Kidney (tissue), 14 donors: Measurements from ENCODE around the gene AP1G2. TPM values are rescaled to one million over a fixed set of nuclear protein-coding genes. Genes with fewer than 3 reads are reported as not detected.

Experiments used
- DNase-seq, 5 donors: peaks; one replicate each; pipeline ENCODE4 v3.0.0-alpha.2; 2013 to 2020
- FAIRE-seq: peaks from 2 replicates; lab custom pipeline; 2012; peaks lifted over from hg19 to GRCh38; lab: Jason Lieb, UNC
- H3K27ac ChIP-seq, 2 donors: one replicate each; pipeline ENCODE4 v1.7.0; 2013; ENCODE audit warnings: low read depth in 2 of 2, low read length in 2 of 2, inconsistent platforms in 1 of 2
- H3K27me3 ChIP-seq: one replicate; pipeline ENCODE4 v1.7.1; 2013; ENCODE audit warnings: low read length, inconsistent platforms; ENCODE audit not compliant: control insufficient read depth, insufficient read depth
- H3K36me3 ChIP-seq, 3 donors: one replicate each; pipeline versions ENCODE4 v1.7.0 to v1.7.1; 2013; ENCODE audit warnings: low read length in 3 of 3, control low read depth in 1 of 3, inconsistent platforms in 1 of 3; ENCODE audit not compliant: insufficient read depth in 3 of 3, control insufficient read depth in 2 of 3
- H3K4me1 ChIP-seq, 3 donors: one replicate each; pipeline versions ENCODE4 v1.7.0 to v1.7.1; 2013; ENCODE audit warnings: low read length in 3 of 3, inconsistent platforms in 1 of 3, low read depth in 1 of 3; ENCODE audit not compliant: control insufficient read depth in 2 of 3, insufficient read depth in 2 of 3
- H3K4me3 ChIP-seq, 3 donors: one replicate each; pipeline versions ENCODE4 v1.7.0 to v1.8.1; 2013; ENCODE audit warnings: low read length in 3 of 3, control low read depth in 1 of 3, inconsistent platforms in 1 of 3
- H3K9ac ChIP-seq, 3 donors: one replicate each; pipeline versions ENCODE4 v1.7.0 to v1.7.1; 2013; ENCODE audit warnings: low read length in 3 of 3, control low read depth in 1 of 3, inconsistent platforms in 1 of 3
- H3K9me3 ChIP-seq, 3 donors: one replicate each; pipeline versions ENCODE4 v1.7.0 to v1.7.1; 2013; ENCODE audit warnings: low read length in 3 of 3, control low read depth in 1 of 3, inconsistent platforms in 1 of 3; ENCODE audit not compliant: control insufficient read depth in 2 of 3, insufficient read depth in 1 of 3
- CTCF ChIP-seq: IDR thresholded peaks from 3 replicates; pipeline ENCODE4 v1.5.1; 2012; ENCODE audit warnings: mild to moderate bottlenecking, moderate library complexity, borderline replicate concordance; ENCODE audit not compliant: insufficient read depth; ENCODE audit errors: extremely low read depth
- intact Hi-C: fragments of 100-400 bp; cut with DNase I; formaldehyde crosslinking; loops from one replicate; pipeline ENCODE4 v1.11.1; 2022
- polyA plus RNA-seq: library from polyadenylated mRNA; stranded (reverse); fragments of 350-450 nt; fragmentation: Illumina TruSeq; extraction: RNeasy Lipid Tissue Mini Kit (QIAGEN cat#74804); gene quantifications from one replicate; pipeline ENCODE4 v1.2.3, GENCODE V29; 2014; ENCODE audit warnings: low read depth, low replicate concordance; ENCODE audit not compliant: insufficient read depth
- total RNA-seq: library from RNA; stranded (reverse); fragmentation: NEBNext Ultra II Directional; extraction: Animal tissue kit (Norgen Biotek cat#: 25700); gene quantifications from one replicate; pipeline ENCODE4 v1.2.1, GENCODE V29; 2021
- donor health status: control.
- donor health status: control.
- donor health status: control.
- donor health status: control.
- donor health status: control.
- donor health status: DM: yes; HTN: yes; CAD: no.
- donor health status: Normal renal cell carcinoma (clear cell type).

AP1G2 gene
- total and polyA plus RNA-seq, 2 donors from 2014 or later, result 56.7 to 123 TPM

- H3K27me3 ChIP-seq, result no peaks in the 10 kb centered on the region
- peaks cover 0 to 18% (median 5%) of the 10 kb centered on the region in 3 donors for H3K4me1 ChIP-seq
- H3K36me3 ChIP-seq, result peaks cover 2 to 16% (median 13%) of the 10 kb centered on the region in 3 donors
- no peaks in the 10 kb centered on the region for H3K9me3 ChIP-seq
- intact Hi-C loops, result no loop called here
- H3K4me3 ChIP-seq, result no peak overlapping the region
- FAIRE-seq, result no peak
- H3K9ac ChIP-seq, result no peak overlapping the region
- TF ChIP-seq CTCF, result no peak
- no peak for DNase-seq
- no peak overlapping the region for H3K27ac ChIP-seq
Measured at GRCh38 chr14:23558346-23559009, 9.1 kb downstream of the AP1G2 start.

GRCh38 chr14:23557946-23558345, 9.6 kb downstream of the AP1G2 start:
- no peak overlapping the region for H3K4me3 ChIP-seq
- TF ChIP-seq CTCF, result no peak
- peaks cover 0 to 18% (median 5%) of the 10 kb centered on the region in 3 donors for H3K4me1 ChIP-seq
- no peak for FAIRE-seq
- intact Hi-C loops, result no loop called here
- H3K9ac ChIP-seq, result no peak overlapping the region
- no peaks in the 10 kb centered on the region for H3K9me3 ChIP-seq
- no peak overlapping the region for H3K27ac ChIP-seq
- H3K36me3 ChIP-seq, result peaks cover 2 to 16% (median 13%) of the 10 kb centered on the region in 3 donors
- H3K27me3 ChIP-seq, result no peaks in the 10 kb centered on the region
- no peak for DNase-seq

GRCh38 chr14:23557521-23557920, 10.1 kb downstream of the AP1G2 start:
- TF ChIP-seq CTCF, result no peak
- Histone ChIP-seq H3K9me3 (no peaks in the 10 kb centered on the region), H3K36me3 (peaks cover 2 to 16% (median 13%) of the 10 kb centered on the region in 3 donors), H3K27me3 (no peaks in the 10 kb centered on the region), H3K4me1 (peaks cover 0 to 18% (median 5%) of the 10 kb centered on the region in 3 donors), H3K27ac (no peak overlapping the region), H3K9ac (no peak overlapping the region), H3K4me3 (no peak overlapping the region)
- DNase-seq (no peak), FAIRE-seq (no peak)
- intact Hi-C loops, result no loop called here
